Mucosa of descending colon (tissue), 3 donors: Measurements from ENCODE around the gene CUEDC2. TPM values are rescaled to one million over a fixed set of nuclear protein-coding genes. Genes with fewer than 3 reads are reported as not detected.

Experiments used
- ATAC-seq: fragments of 200-7000 bp; cut with Tn5 transposase; one replicate; pipeline ENCODE4 v1.9.1; 2020; ENCODE audit warnings: mild to moderate bottlenecking, moderate library complexity
- DNase-seq, 3 donors: peaks; one replicate each; pipeline ENCODE4 v3.0.0-alpha.2; 2020
- H3K36me3 ChIP-seq: fragments of 200-600 bp; one replicate; pipeline ENCODE4 v1.8.0; 2021; ENCODE audit warnings: low read depth, mild to moderate bottlenecking
- H3K4me1 ChIP-seq: fragments of 200-600 bp; one replicate; pipeline ENCODE4 v1.8.0; 2021; ENCODE audit warnings: low read depth, mild to moderate bottlenecking
- H3K4me3 ChIP-seq: fragments of 200-600 bp; one replicate; pipeline ENCODE4 v1.8.0; 2021; ENCODE audit warnings: mild to moderate bottlenecking
- H3K9me3 ChIP-seq: fragments of 200-600 bp; one replicate; pipeline ENCODE4 v1.8.0; 2021; ENCODE audit warnings: mild to moderate bottlenecking
- CTCF ChIP-seq: fragments of 200-600 bp; IDR thresholded peaks from one replicate; pipeline ENCODE4 v1.8.0; 2022; ENCODE audit warnings: antibody characterized with exemption, mild to moderate bottlenecking
- intact Hi-C, 2 donors: fragments of 100-400 bp; cut with DNase I in 1 of 2; cut with micrococcal nuclease in 1 of 2; formaldehyde crosslinking; loops; one replicate each; pipeline versions ENCODE4 v1.11.0 to v1.11.1; 2022; cut with DNase I, micrococcal nuclease
- total RNA-seq, 3 donors: library from RNA; stranded (reverse); fragmentation: NEBNext Ultra II Directional in 2 of 3; extraction: Animal tissue kit (Norgen Biotek cat#: 25700) in 2 of 3; gene quantifications; one replicate each; pipeline versions ENCODE4 v1.2.1 to v1.2.4, GENCODE V29; 2021 to 2023
- donor health status: DM: no; HTN: no; CAD: no; lungs with moderate emphysema.
- donor health status: DM: no; HTN: no; CAD: no.
- donor health status: DM: no; HTN: yes; CAD: no.

The CUEDC2 gene
- total RNA-seq, 3 donors from 2014 or later = 26.6 to 51.9 (median 29.2) TPM

GRCh38 chr10:102475451-102476040 is 43.2 kb upstream of the CUEDC2 start:
- DNase-seq (peak in 1 of 3 donors; percentile 40), ATAC-seq (no peak)
- no peaks in the 10 kb centered on the region for H3K4me1 ChIP-seq
- intact Hi-C loops = no loop called here
- no peak overlapping the region for H3K4me3 ChIP-seq
- H3K9me3 ChIP-seq = no peaks in the 10 kb centered on the region
- H3K36me3 ChIP-seq = no peaks in the 10 kb centered on the region
- no peak for TF ChIP-seq CTCF

- Histone ChIP-seq H3K36me3 (no peaks in the 10 kb centered on the region), H3K9me3 (no peaks in the 10 kb centered on the region), H3K4me3 (no peak overlapping the region), H3K4me1 (no peaks in the 10 kb centered on the region)
- TF ChIP-seq CTCF = no peak
- ATAC-seq = peak; percentile 18
- no peak for DNase-seq
- intact Hi-C loops = no loop called here
Measured at GRCh38 chr10:102473445-102474331, 41.3 kb upstream of the CUEDC2 start.

GRCh38 chr10:102470579-102471546 is 38.5 kb upstream of the CUEDC2 start:
- ATAC-seq (no peak), DNase-seq (no peak)
- Histone ChIP-seq H3K9me3 (no peaks in the 10 kb centered on the region), H3K36me3 (no peaks in the 10 kb centered on the region), H3K4me3 (no peak overlapping the region), H3K4me1 (peaks cover under 1% of the 10 kb centered on the region)
- no peak for TF ChIP-seq CTCF
- intact Hi-C loops = no loop called here

GRCh38 chr10:102468683-102469082 is 36.3 kb upstream of the CUEDC2 start:
- no peak for DNase-seq
- no peak overlapping the region for H3K4me3 ChIP-seq
- no peak for ATAC-seq
- H3K36me3 ChIP-seq = no peaks in the 10 kb centered on the region
- intact Hi-C loops = no loop called here
- peaks cover 5% of the 10 kb centered on the region for H3K4me1 ChIP-seq
- no peak for TF ChIP-seq CTCF
- no peaks in the 10 kb centered on the region for H3K9me3 ChIP-seq

- Histone ChIP-seq H3K4me1 (peaks cover 6% of the 10 kb centered on the region), H3K9me3 (no peaks in the 10 kb centered on the region), H3K4me3 (no peak overlapping the region), H3K36me3 (no peaks in the 10 kb centered on the region)
- ATAC-seq = peak; percentile 77
- no peak for TF ChIP-seq CTCF
- intact Hi-C loops = no loop called here
- DNase-seq = peak; percentile 75 to 80 (median 78)
Measured at GRCh38 chr10:102467971-102468438, 35.6 kb upstream of the CUEDC2 start.
